Stomach (tissue), 4 donors: ENCODE measurements around the gene SLC38A6.

ENCODE experiments used
- EP300 ChIP-seq: sonication (generic); formaldehyde crosslinking; IDR thresholded peaks from one replicate; pipeline ENCODE4 v1.6.1; 2017; ENCODE audit warnings: antibody characterized with exemption
- POLR2A ChIP-seq, 4 donors: fragments of 450-650 bp; IDR thresholded peaks; one replicate each; pipeline ENCODE4 v1.6.1; 2016; ENCODE audit warnings: antibody characterized with exemption in 4 of 4, control low read depth in 2 of 4, mild to moderate bottlenecking in 1 of 4, moderate library complexity in 1 of 4
- TF ChIP-seq, protein P1 (sequence below), 7 experiments: fragments of 450-650 bp in 4 of 7; fragments of 200-600 bp in 3 of 7; sonication (generic) in 3 of 7; IDR thresholded peaks; one replicate each; pipeline ENCODE4 v1.5.1; 2016 to 2019; ENCODE audit warnings: antibody characterized with exemption in 7 of 7, control low read depth in 2 of 7, mild to moderate bottlenecking in 1 of 7

GRCh38 chr14:61064856-61065255 lies 83.8 kb downstream of the SLC38A6 start:
- TF ChIP-seq POLR2A (IDR thresholded peaks at IDR 0.05) (no peak), EP300 (no peak)
- TF ChIP-seq, protein P1, sequence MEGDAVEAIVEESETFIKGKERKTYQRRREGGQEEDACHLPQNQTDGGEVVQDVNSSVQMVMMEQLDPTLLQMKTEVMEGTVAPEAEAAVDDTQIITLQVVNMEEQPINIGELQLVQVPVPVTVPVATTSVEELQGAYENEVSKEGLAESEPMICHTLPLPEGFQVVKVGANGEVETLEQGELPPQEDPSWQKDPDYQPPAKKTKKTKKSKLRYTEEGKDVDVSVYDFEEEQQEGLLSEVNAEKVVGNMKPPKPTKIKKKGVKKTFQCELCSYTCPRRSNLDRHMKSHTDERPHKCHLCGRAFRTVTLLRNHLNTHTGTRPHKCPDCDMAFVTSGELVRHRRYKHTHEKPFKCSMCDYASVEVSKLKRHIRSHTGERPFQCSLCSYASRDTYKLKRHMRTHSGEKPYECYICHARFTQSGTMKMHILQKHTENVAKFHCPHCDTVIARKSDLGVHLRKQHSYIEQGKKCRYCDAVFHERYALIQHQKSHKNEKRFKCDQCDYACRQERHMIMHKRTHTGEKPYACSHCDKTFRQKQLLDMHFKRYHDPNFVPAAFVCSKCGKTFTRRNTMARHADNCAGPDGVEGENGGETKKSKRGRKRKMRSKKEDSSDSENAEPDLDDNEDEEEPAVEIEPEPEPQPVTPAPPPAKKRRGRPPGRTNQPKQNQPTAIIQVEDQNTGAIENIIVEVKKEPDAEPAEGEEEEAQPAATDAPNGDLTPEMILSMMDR (IDR thresholded peaks at IDR 0.05) = no peak
